OCI-LY7 (cell line): ENCODE results near the gene CYB5A.

ENCODE experiments used
- EZH2phosphoT487 ChIP-seq: fragments of 200-600 bp; sonication (generic); IDR thresholded peaks from 2 replicates; pipeline ENCODE4 v1.6.1; 2018; ENCODE audit warnings: low read depth, borderline replicate concordance, mild to moderate bottlenecking, mixed run types, antibody characterized with exemption, low read length, moderate library complexity, mixed read lengths
- TF ChIP-seq, protein P1 (sequence below): fragments of 200-600 bp; sonication (generic); conservative IDR thresholded peaks from 2 replicates; pipeline ENCODE4 v1.5.1; 2014; ENCODE audit warnings: mild to moderate bottlenecking, antibody characterized with exemption, low read length, moderate library complexity, mixed read lengths

DNA sequence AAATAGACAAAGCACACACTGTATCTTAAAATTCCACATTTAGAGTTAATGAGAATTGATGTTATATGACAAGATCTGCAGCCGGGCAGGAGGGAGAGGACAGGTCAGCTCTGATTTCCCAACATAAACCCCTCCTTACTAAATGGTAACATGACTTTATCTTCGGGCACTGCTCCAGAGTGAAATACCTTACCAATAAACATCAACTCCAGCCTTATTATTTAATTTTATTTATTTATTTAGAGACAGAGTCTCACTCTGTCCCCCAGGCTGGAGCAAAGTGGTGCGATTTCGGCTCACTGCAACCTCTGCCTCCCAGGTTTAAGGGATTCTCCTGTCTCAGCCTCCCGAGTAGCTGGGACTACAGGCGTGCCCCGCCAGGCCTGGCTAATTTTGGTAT lies 1.7 kb downstream of the CYB5A start:
- TF ChIP-seq, protein P1, sequence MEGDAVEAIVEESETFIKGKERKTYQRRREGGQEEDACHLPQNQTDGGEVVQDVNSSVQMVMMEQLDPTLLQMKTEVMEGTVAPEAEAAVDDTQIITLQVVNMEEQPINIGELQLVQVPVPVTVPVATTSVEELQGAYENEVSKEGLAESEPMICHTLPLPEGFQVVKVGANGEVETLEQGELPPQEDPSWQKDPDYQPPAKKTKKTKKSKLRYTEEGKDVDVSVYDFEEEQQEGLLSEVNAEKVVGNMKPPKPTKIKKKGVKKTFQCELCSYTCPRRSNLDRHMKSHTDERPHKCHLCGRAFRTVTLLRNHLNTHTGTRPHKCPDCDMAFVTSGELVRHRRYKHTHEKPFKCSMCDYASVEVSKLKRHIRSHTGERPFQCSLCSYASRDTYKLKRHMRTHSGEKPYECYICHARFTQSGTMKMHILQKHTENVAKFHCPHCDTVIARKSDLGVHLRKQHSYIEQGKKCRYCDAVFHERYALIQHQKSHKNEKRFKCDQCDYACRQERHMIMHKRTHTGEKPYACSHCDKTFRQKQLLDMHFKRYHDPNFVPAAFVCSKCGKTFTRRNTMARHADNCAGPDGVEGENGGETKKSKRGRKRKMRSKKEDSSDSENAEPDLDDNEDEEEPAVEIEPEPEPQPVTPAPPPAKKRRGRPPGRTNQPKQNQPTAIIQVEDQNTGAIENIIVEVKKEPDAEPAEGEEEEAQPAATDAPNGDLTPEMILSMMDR: no peak
- no peak for TF ChIP-seq EZH2phosphoT487
